Chondrocyte (in vitro differentiated cells): Measurements from ENCODE around the gene PPHLN1. TPM values are rescaled to one million over a fixed set of nuclear protein-coding genes. Genes with fewer than 3 reads are reported as not detected.

Source experiments
- DNase-seq: peaks from one replicate; pipeline ENCODE4 v3.0.0; 2021; ENCODE audit warnings: mixed read lengths, low spot score
- H3K27ac Mint-ChIP-seq: one replicate; pipeline ENCODE4 v1.8.0; 2021; ENCODE audit warnings: mild to moderate bottlenecking, moderate library complexity, mixed read lengths; ENCODE audit not compliant: unreplicated experiment
- H3K27me3 Mint-ChIP-seq: 2 replicates; pipeline ENCODE4 v1.8.0; 2021; ENCODE audit warnings: low read depth, mixed read lengths
- H3K36me3 Mint-ChIP-seq: 2 replicates; pipeline ENCODE4 v1.8.0; 2021; ENCODE audit warnings: low read depth, mixed read lengths
- H3K4me1 Mint-ChIP-seq: 2 replicates; pipeline ENCODE4 v1.8.0; 2021; ENCODE audit warnings: low read depth, mild to moderate bottlenecking, mixed read lengths
- H3K4me3 Mint-ChIP-seq: one replicate; pipeline ENCODE4 v1.8.0; 2021; ENCODE audit warnings: mild to moderate bottlenecking, moderate library complexity, mixed read lengths; ENCODE audit not compliant: unreplicated experiment
- H3K9me3 Mint-ChIP-seq: 2 replicates; pipeline ENCODE4 v1.8.0; 2021; ENCODE audit warnings: low read depth, mixed read lengths
- total RNA-seq: library from RNA; stranded (reverse); gene quantifications from 3 replicates; pipeline ENCODE4 v1.2.1, GENCODE V29; 2021
- TF ChIP-seq, protein P1 (sequence below): fragments of 200-600 bp; sonication (generic); IDR thresholded peaks from 2 replicates; pipeline ENCODE4 v1.5.0; 2021; ENCODE audit warnings: antibody characterized with exemption, mild to moderate bottlenecking, moderate library complexity

Gene PPHLN1
- total RNA-seq, 1 donor from 2014 or later, result 49.7 TPM

GRCh38 chr12:42360747-42361403, 34.9 kb downstream of the PPHLN1 start:
- Mint-ChIP-seq H3K4me1 (peaks cover 9% of the 10 kb centered on the region), H3K4me3 (no peak overlapping the region), H3K36me3 (peaks cover 8% of the 10 kb centered on the region), H3K9me3 (no peaks in the 10 kb centered on the region), H3K27me3 (no peaks in the 10 kb centered on the region), H3K27ac (no peak overlapping the region)
- DNase-seq, result no peak
- TF ChIP-seq, protein P1, sequence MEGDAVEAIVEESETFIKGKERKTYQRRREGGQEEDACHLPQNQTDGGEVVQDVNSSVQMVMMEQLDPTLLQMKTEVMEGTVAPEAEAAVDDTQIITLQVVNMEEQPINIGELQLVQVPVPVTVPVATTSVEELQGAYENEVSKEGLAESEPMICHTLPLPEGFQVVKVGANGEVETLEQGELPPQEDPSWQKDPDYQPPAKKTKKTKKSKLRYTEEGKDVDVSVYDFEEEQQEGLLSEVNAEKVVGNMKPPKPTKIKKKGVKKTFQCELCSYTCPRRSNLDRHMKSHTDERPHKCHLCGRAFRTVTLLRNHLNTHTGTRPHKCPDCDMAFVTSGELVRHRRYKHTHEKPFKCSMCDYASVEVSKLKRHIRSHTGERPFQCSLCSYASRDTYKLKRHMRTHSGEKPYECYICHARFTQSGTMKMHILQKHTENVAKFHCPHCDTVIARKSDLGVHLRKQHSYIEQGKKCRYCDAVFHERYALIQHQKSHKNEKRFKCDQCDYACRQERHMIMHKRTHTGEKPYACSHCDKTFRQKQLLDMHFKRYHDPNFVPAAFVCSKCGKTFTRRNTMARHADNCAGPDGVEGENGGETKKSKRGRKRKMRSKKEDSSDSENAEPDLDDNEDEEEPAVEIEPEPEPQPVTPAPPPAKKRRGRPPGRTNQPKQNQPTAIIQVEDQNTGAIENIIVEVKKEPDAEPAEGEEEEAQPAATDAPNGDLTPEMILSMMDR, result no peak

- H3K27me3 Mint-ChIP-seq, result no peaks in the 10 kb centered on the region
- H3K9me3 Mint-ChIP-seq, result no peaks in the 10 kb centered on the region
- peaks cover 12% of the 10 kb centered on the region for H3K4me1 Mint-ChIP-seq
- TF ChIP-seq, protein P1, result no peak
- H3K27ac Mint-ChIP-seq, result no peak overlapping the region
- no peak overlapping the region for H3K4me3 Mint-ChIP-seq
- DNase-seq, result no peak
- H3K36me3 Mint-ChIP-seq, result peaks cover 6% of the 10 kb centered on the region
These were observed 36.1 kb downstream of the PPHLN1 start for GRCh38 chr12:42361909-42362646.

DNA sequence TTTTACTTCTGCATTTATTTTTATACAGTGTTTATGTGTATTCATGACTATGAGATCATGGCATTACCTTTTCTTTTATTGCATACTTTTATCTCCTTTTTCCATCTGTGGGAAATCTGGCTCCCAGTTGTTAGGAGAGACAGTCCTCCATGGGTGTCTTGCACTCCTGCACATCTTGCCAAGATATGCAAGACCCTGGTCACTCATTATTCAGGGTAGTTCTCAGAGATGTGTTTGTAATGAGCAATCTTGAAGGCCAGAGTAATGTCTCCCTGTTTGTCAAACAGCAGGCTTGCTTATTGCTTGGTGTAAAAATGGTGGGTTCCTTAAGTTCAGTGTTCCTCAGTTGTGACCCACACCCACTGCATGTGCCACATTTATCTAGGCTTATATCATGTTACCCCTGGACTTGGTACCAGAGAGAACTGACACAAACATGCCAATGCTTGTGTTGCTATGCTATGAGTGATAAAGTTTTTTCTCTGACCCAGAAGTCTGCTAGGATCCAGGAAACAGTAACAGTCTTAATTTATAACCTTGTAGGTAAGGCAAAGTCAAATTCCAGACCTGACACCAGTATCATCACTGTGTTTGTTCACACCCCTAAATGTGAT, 36.8 kb downstream of the PPHLN1 start:
- Mint-ChIP-seq H3K4me1 (peaks cover 12% of the 10 kb centered on the region), H3K4me3 (no peak overlapping the region), H3K9me3 (no peaks in the 10 kb centered on the region), H3K36me3 (peaks cover 6% of the 10 kb centered on the region), H3K27ac (no peak overlapping the region), H3K27me3 (no peaks in the 10 kb centered on the region)
- DNase-seq, result no peak
- TF ChIP-seq, protein P1, result no peak

GRCh38 chr12:42364692-42365091, 38.7 kb downstream of the PPHLN1 start:
- H3K4me1 Mint-ChIP-seq, result peaks cover 12% of the 10 kb centered on the region
- no peak overlapping the region for H3K27ac Mint-ChIP-seq
- H3K27me3 Mint-ChIP-seq, result no peaks in the 10 kb centered on the region
- no peak for DNase-seq
- peaks cover 3% of the 10 kb centered on the region for H3K36me3 Mint-ChIP-seq
- H3K9me3 Mint-ChIP-seq, result no peaks in the 10 kb centered on the region
- TF ChIP-seq, protein P1, result no peak
- H3K4me3 Mint-ChIP-seq, result no peak overlapping the region

GRCh38 chr12:42365486-42365885, 39.5 kb downstream of the PPHLN1 start:
- H3K36me3 Mint-ChIP-seq, result peaks cover 3% of the 10 kb centered on the region
- no peak overlapping the region for H3K27ac Mint-ChIP-seq
- no peaks in the 10 kb centered on the region for H3K27me3 Mint-ChIP-seq
- H3K4me3 Mint-ChIP-seq, result no peak overlapping the region
- DNase-seq, result no peak
- peaks cover 12% of the 10 kb centered on the region for H3K4me1 Mint-ChIP-seq
- TF ChIP-seq, protein P1, result no peak
- H3K9me3 Mint-ChIP-seq, result no peaks in the 10 kb centered on the region
